ENCODE measurements around the gene GRID2. TPM values are rescaled to one million over a fixed set of nuclear protein-coding genes. Genes with fewer than 3 reads are reported as not detected.

GRID2 gene
- total and polyA plus RNA-seq, 2 of the 4 experiments (the other 2 are of a cell fraction) = under 0.01 TPM; not detected in 1

DNA sequence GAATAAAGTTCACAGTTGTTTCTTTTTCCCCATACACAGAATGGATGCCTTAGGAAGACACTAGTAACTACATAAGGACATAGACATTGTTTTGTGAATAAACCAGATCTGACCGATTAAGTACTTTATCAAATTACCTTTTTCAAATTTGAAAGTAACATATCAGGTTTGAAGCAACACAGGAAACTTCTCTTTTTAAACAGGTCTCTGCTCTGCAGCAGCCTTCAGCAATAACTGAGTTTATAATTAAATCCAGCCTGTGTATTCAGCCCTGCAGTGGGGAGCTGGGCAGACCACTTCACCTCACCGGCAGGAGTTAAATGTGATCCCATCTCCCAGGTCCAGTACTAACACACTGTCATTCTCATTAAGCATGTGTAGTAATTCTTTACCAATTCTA lies 1456.5 kb downstream of the GRID2 start:
- Histone ChIP-seq H3K27me3 (ENCODE audit: control insufficient read depth, insufficient read depth, low read length) (no peaks in the 10 kb centered on the region), H3K9me1 (ENCODE audit: insufficient read depth, low read length) (no peaks in the 10 kb centered on the region; the same call in 1 of the 2 replicates), H3K9ac (ENCODE audit: low read depth, low read length) (no peak overlapping the region), H3K9me3 (ENCODE audit: control insufficient read depth, insufficient read depth, low read length) (no peaks in the 10 kb centered on the region), H2AFZ (replicated peaks; ENCODE audit: low read length, poor library complexity) (no peak overlapping the region), H3K4me1 (ENCODE audit: control insufficient read depth, insufficient read depth, low read length) (no peaks in the 10 kb centered on the region), H4K5ac (ENCODE audit: low read depth, low read length) (no peak overlapping the region), H2BK20ac (ENCODE audit: low read depth, low read length) (no peak overlapping the region), H3K4ac (ENCODE audit: low read depth, low read length) (no peak overlapping the region), H3K23ac (ENCODE audit: low read depth, low read length) (no peak overlapping the region), H3K79me1 (ENCODE audit: low read depth in 1 of 2, low read length in 2 of 2) (no peaks in the 10 kb centered on the region), H2BK120ac (ENCODE audit: low read depth, low read length) (no peak overlapping the region), H3K4me3 (ENCODE audit: insufficient read depth, low read depth, low read length) (no peak overlapping the region), H4K8ac (ENCODE audit: low read depth in 2 of 2, low read length in 2 of 2) (no peak overlapping the region), H4K91ac (ENCODE audit: insufficient read depth, low read depth, low read length) (no peak overlapping the region), H4K20me1 (ENCODE audit: insufficient read depth, low read length) (no peaks in the 10 kb centered on the region), H3K14ac (replicated peaks; ENCODE audit: low read depth, low read length) (no peak overlapping the region), H2BK5ac (ENCODE audit: low read depth, low read length, poor library complexity, severe bottlenecking) (no peak overlapping the region), H2AK5ac (ENCODE audit: low read depth, low read length) (no peak overlapping the region), H2BK15ac (ENCODE audit: low read depth, low read length) (no peak overlapping the region), H2AK9ac (replicated peaks; ENCODE audit: low read depth, low read length, poor library complexity) (no peak overlapping the region), H3K27ac (ENCODE audit: insufficient read depth, low read length) (no peak overlapping the region), H3K4me2 (ENCODE audit: low read depth, low read length) (no peak overlapping the region), H3K36me3 (ENCODE audit: control insufficient read depth, insufficient read depth, low read length) (no peaks in the 10 kb centered on the region), H3K18ac (ENCODE audit: low read depth, low read length) (no peak overlapping the region), H3K56ac (ENCODE audit: extremely low read depth, insufficient read depth, low read length) (no peak overlapping the region)
- ChIA-PET CTCF (no interaction called here), POLR2A (ENCODE audit: unreplicated experiment) (no interaction called here)
- intact Hi-C loops (cut with micrococcal nuclease) = no loop called here
- TF ChIP-seq, protein P1, sequence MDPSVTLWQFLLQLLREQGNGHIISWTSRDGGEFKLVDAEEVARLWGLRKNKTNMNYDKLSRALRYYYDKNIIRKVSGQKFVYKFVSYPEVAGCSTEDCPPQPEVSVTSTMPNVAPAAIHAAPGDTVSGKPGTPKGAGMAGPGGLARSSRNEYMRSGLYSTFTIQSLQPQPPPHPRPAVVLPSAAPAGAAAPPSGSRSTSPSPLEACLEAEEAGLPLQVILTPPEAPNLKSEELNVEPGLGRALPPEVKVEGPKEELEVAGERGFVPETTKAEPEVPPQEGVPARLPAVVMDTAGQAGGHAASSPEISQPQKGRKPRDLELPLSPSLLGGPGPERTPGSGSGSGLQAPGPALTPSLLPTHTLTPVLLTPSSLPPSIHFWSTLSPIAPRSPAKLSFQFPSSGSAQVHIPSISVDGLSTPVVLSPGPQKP (IDR thresholded peaks at IDR 0.05; ENCODE audit: borderline replicate concordance, low read depth, low read length) = no peak
- TF ChIP-seq SMC3 (IDR thresholded peaks at IDR 0.05; ENCODE audit: low read depth, low read length) (no peak), MAZ (IDR thresholded peaks at IDR 0.05; ENCODE audit: borderline replicate concordance, low read depth, low read length) (no peak), BHLHE40 (IDR thresholded peaks at IDR 0.05; ENCODE audit: low read depth, low read length) (no peak), CHD1 (IDR thresholded peaks at IDR 0.05; ENCODE audit: low read depth, low read length) (no peak), MAFK (IDR thresholded peaks at IDR 0.05; ENCODE audit: low read depth, low read length) (no peak), CEBPB (IDR thresholded peaks at IDR 0.05; ENCODE audit: low read depth, low read length) (no peak), USF2 (IDR thresholded peaks at IDR 0.05; ENCODE audit: low read depth, low read length) (no peak), NFE2L2 (IDR thresholded peaks at IDR 0.05; ENCODE audit: low read depth, low read length) (no peak), RAD21 (IDR thresholded peaks at IDR 0.05; ENCODE audit: low read length) (no peak), FOS (IDR thresholded peaks at IDR 0.05; ENCODE audit: low read depth, low read length) (no peak), POLR2A (IDR thresholded peaks at IDR 0.05; ENCODE audit: low read depth, low read length) (no peak), MXI1 (IDR thresholded peaks at IDR 0.05; ENCODE audit: borderline replicate concordance, low read depth, low read length) (no peak), RCOR1 (IDR thresholded peaks at IDR 0.05; ENCODE audit: insufficient replicate concordance, low read length) (no peak), RFX5 (IDR thresholded peaks at IDR 0.05; ENCODE audit: low read depth, low read length) (no peak)
- TF ChIP-seq, protein P2, sequence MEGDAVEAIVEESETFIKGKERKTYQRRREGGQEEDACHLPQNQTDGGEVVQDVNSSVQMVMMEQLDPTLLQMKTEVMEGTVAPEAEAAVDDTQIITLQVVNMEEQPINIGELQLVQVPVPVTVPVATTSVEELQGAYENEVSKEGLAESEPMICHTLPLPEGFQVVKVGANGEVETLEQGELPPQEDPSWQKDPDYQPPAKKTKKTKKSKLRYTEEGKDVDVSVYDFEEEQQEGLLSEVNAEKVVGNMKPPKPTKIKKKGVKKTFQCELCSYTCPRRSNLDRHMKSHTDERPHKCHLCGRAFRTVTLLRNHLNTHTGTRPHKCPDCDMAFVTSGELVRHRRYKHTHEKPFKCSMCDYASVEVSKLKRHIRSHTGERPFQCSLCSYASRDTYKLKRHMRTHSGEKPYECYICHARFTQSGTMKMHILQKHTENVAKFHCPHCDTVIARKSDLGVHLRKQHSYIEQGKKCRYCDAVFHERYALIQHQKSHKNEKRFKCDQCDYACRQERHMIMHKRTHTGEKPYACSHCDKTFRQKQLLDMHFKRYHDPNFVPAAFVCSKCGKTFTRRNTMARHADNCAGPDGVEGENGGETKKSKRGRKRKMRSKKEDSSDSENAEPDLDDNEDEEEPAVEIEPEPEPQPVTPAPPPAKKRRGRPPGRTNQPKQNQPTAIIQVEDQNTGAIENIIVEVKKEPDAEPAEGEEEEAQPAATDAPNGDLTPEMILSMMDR (conservative IDR thresholded peaks at IDR 0.05; ENCODE audit: low read depth, low read length) = no peak
- dilution Hi-C loops (cut with HindIII; ENCODE audit: low sequenced_read_pairs, unreplicated experiment) = no loop called here
- DNase-seq = no peak
- no CpG with 5 or more reads among the region's 2 CpGs for WGBS, 2 experiments (ENCODE audit: extremely low coverage in 2 of 2, insufficient read length in 1 of 2)
- BruUV-seq (replicated peaks) = no TSS peak
- in situ Hi-C loops (cut with MboI; ENCODE audit: low sequenced_read_pairs) = no loop called here
- ATAC-seq (ENCODE audit: low read depth) = no peak
